ENCODE results near the gene NME8.
"Not testable (repeated sequence)": the region's sequence is repeated elsewhere in the genome, so short reads cannot be mapped to it uniquely, and the experiment has no call there.

NME8 gene, protein sequence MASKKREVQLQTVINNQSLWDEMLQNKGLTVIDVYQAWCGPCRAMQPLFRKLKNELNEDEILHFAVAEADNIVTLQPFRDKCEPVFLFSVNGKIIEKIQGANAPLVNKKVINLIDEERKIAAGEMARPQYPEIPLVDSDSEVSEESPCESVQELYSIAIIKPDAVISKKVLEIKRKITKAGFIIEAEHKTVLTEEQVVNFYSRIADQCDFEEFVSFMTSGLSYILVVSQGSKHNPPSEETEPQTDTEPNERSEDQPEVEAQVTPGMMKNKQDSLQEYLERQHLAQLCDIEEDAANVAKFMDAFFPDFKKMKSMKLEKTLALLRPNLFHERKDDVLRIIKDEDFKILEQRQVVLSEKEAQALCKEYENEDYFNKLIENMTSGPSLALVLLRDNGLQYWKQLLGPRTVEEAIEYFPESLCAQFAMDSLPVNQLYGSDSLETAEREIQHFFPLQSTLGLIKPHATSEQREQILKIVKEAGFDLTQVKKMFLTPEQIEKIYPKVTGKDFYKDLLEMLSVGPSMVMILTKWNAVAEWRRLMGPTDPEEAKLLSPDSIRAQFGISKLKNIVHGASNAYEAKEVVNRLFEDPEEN

DNA sequence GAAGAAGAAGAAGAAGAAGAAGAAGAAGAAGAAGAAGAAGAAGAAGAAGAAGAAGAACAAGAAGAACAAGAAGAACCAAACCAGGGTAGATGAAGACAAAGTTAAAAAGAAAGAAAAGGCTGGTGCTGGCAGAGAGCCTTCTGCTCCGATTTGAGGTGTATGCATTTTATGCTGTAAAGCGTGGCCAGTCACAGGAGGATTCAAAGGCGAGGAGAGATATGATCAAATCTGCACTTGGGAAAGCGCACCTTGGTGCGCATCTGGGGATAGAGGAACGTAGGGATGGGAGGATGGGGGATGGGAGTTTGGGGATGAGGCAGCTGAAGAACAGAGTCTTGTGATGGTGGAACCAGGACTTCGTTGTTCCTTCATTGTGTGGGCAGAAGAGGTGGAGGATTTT lies at the start of gene NME8:
Gene NME8, plus strand, starts transcription at position 301 of the 400 bp plus-strand sequence. CDS start 1,670 bp downstream, outside the sequence.
- H3K27me3 Mint-ChIP-seq: peaks cover 4% of the 10 kb centered on the region
- H3K36me3 Mint-ChIP-seq: peaks cover 8% of the 10 kb centered on the region
- ATAC-seq (ENCODE audit: low read depth) (no peak), DNase-seq (ENCODE audit: low spot score in 2 of 2) (no peak)
- no peak within 1 kb of the TSS for H3K4me3 Mint-ChIP-seq
- no peaks in the 10 kb centered on the region for H3K4me1 Mint-ChIP-seq
- H3K27ac Mint-ChIP-seq: peak within 1 kb of the TSS; percentile 87
- peaks cover 16% of the 10 kb centered on the region for H3K9me3 Mint-ChIP-seq

DNA sequence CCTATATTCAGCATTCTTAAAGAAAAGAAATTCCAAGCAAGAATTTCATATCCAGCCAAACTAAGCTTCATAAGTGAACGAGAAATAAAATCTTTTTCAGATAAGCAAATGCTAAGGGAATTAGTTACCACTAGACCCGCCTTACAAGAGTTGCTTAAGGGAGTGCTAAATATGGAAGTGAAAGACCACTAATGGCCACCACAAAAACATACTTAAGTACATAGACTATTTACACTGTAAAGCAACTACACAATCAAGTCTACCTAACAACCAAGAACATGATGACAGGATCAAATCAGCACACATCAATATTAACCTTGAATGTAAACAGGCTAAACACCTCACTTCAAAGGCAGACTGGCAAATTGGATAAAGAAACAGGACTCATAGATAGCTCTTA lies 42.2 kb upstream of the NME8 start:
- Mint-ChIP-seq H3K36me3 (peaks cover 2% of the 10 kb centered on the region), H3K4me1 (no peaks in the 10 kb centered on the region), H3K27ac (no peak overlapping the region), H3K27me3 (peaks cover 2% of the 10 kb centered on the region), H3K9me3 (peaks cover 2% of the 10 kb centered on the region), H3K4me3 (no peak overlapping the region)
- ATAC-seq (ENCODE audit: low read depth) (no peak), DNase-seq (ENCODE audit: low spot score in 2 of 2) (no peak)

DNA sequence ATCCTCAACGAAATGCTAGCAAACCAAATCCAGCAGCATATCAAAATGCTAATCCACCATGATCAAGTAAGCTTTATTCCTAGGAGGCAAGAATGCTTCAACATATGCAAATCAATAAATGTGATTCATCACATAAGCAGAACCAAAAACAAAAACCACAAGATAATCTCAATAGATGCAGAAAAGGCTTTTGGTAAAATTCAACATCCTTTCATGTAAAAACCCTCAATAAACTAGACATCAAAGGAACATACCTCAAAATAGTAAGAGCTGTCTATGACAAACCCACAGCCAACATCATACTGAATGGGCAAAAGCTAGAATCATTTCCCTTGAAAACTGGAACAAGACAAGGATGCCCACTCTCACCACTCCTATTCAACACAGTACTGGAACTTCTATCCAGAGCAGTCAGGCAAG lies 36.2 kb upstream of the NME8 start:
- H3K27me3 Mint-ChIP-seq; DNase-seq (ENCODE audit: low spot score in 2 of 2); H3K4me3 Mint-ChIP-seq; H3K36me3 Mint-ChIP-seq; H3K27ac Mint-ChIP-seq; ATAC-seq (ENCODE audit: low read depth); H3K9me3 Mint-ChIP-seq: not testable (repeated sequence)
- peaks cover 12% of the 10 kb centered on the region for H3K4me1 Mint-ChIP-seq

DNA sequence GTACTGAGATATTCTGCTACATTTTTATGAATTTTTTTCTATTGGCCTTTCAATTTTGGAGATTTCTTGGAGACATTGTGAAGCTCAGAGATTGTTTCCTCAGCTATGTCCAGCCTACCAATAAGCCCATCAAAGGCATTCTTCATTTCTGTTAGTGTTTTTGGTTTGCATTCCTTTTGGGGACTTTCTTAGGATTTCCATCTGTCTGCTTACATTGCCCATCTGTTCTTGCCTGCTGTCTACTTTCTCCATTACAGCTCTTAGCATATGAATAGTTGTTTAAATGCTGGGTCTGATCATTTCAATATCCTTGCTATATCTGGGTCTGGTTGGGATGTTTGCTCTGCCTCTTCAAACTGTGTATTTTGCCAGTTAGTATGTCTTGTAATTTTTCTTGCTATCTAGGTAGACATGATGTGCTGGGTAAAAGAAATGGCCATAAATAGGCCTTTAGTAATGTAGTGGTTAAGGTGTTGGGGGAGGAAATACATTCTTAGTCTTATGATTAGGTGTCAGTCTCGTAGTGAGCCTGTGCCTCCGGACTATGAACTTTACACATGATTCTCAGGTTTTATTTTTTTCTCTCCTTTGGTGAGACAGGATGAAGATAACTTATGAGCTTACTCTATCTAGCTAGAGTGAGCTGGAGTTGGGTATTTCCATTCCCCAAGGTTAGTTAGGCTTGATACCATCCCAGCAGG lies 32.6 kb upstream of the NME8 start:
- Mint-ChIP-seq H3K4me1 (peaks cover 12% of the 10 kb centered on the region), H3K36me3 (no peaks in the 10 kb centered on the region), H3K9me3 (no peaks in the 10 kb centered on the region), H3K27ac (no peak overlapping the region), H3K27me3 (no peaks in the 10 kb centered on the region), H3K4me3 (no peak overlapping the region)
- peak; percentile 19 for ATAC-seq (ENCODE audit: low read depth)
- no peak for DNase-seq (ENCODE audit: low spot score in 2 of 2)

DNA sequence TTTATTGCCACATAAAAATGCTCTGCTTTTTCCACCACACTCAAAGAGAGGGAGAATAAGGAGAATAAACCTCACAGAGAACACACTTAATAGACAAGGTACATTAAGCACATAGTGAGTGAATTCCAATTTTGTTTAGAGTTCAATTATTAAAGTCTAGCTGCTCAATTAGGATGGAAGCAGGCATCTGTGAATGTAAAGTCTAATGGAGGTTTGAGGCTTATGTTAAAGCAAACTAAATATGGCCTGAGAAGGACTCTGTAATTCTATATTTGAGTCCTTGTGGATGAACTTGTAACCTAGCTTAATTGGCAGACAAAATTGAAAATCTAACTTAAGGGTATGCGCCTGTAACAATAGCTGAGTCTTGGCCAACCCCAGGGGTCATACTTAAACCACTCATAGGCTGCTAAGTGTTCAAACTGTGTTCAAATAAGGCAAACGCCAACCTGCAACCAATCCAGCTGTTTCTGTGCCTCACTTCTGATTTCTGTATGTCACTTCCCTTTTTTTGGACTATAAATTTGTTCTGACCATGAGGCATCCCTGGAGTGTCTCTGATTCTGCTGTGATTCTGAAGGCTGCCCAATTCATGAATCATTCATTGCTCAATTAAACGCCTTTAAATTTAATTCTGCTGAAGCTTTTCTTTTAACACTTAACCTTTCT lies 31.3 kb upstream of the NME8 start:
- Mint-ChIP-seq H3K27ac (no peak overlapping the region), H3K27me3 (no peaks in the 10 kb centered on the region), H3K36me3 (no peaks in the 10 kb centered on the region), H3K4me3 (no peak overlapping the region), H3K4me1 (peaks cover 9% of the 10 kb centered on the region), H3K9me3 (no peaks in the 10 kb centered on the region)
- DNase-seq (ENCODE audit: low spot score in 2 of 2) (no peak), ATAC-seq (ENCODE audit: low read depth) (no peak)

DNA sequence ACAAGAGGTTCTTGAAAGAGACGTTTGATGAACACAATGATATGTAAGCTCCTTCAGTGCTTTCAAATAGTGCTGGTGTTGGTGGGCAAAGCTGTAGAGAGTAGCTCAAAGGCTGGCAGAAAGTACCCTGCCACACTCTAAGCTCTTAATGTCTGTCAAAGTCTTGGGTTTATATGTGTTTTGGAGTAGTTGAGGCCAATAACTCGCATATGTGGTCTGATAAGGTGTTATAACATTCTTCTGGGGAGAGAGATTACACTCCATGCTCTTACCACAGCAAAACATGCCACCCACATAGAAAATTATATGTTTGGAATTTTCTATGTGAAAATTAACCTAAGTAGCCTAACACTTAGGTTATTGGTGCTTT lies 30.8 kb upstream of the NME8 start:
- no peak overlapping the region for H3K4me3 Mint-ChIP-seq
- H3K36me3 Mint-ChIP-seq: no peaks in the 10 kb centered on the region
- H3K27ac Mint-ChIP-seq: no peak overlapping the region
- no peaks in the 10 kb centered on the region for H3K27me3 Mint-ChIP-seq
- no peak for DNase-seq (ENCODE audit: low spot score in 2 of 2)
- ATAC-seq (ENCODE audit: low read depth): no peak
- peaks cover 6% of the 10 kb centered on the region for H3K4me1 Mint-ChIP-seq
- H3K9me3 Mint-ChIP-seq: peaks cover 3% of the 10 kb centered on the region

DNA sequence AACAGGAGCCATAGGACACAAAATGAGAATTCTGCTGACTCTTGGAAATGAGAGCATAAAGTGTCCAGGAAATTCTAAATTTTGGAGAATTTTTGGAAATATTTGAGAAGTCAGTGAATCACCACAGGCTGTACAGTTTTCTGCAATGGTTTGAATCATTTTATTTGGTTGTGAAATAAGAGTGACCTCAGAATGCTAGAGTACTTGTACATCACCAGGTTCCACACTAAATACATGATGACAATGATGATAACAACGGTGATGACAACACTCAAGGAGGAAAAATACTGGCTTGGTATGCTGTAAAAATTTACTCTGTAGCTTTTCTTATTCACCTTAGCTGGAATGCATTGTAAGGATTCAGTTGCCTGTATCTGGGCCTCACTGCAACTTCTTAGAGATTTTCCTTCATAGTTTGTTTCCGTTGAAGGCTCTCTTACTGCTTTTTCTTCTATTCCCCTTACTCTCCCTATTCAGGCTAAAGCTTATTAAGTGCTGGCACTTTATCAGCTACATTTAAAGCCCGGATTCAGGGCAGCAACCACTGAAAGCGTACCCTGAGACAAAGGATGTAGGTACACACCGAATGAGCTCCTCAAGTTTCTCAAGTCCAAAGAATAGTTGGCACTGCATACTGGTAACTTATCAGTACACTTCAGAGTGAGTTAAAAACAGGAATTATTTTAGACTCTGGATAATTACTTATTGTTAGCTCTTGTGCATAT lies 30.2 kb upstream of the NME8 start:
- ATAC-seq (ENCODE audit: low read depth): no peak
- Mint-ChIP-seq H3K36me3 (no peaks in the 10 kb centered on the region), H3K4me1 (peaks cover 6% of the 10 kb centered on the region), H3K4me3 (no peak overlapping the region), H3K27ac (no peak overlapping the region), H3K27me3 (no peaks in the 10 kb centered on the region), H3K9me3 (peaks cover 3% of the 10 kb centered on the region)
- DNase-seq (ENCODE audit: low spot score in 2 of 2): no peak

DNA sequence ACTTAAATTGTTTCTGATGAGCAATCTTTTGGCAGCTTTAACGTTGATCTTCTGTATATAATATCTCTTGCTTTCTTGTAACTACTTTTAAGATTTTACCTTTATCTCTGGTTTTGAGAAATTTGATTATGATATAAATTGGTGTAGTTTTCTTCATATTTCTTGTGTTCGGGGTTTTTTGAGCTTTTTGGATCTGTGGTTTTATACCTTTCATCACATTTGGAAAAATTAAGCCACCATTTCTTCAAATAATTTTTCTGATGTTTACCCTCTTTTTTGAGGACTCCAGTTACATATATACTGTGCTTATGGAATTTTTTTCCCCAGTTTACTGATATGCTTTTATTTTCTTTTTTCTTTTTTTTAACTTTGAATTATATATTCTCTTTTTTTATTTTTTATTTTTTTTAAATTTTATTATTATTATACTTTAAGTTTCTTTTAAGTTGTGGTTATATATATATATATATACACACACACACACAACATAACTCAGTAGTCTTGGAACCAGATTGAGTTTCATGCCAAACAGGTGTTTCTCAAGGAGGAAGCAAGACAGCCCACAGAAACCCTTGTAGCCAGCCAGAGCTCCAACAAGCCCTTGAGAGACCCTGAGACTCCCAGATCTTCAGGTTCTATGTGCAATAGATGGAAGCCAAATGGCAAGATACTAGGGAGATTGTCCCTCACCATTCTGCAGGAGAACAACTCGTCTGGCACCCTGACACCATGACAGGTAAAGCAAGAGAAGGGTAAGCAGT lies 27.5 kb upstream of the NME8 start:
- H3K27me3 Mint-ChIP-seq: no peaks in the 10 kb centered on the region
- ATAC-seq (ENCODE audit: low read depth) (no peak), DNase-seq (ENCODE audit: low spot score in 2 of 2) (no peak)
- H3K9me3 Mint-ChIP-seq: peaks cover 3% of the 10 kb centered on the region
- no peak overlapping the region for H3K27ac Mint-ChIP-seq
- H3K4me3 Mint-ChIP-seq: no peak overlapping the region
- peaks cover 12% of the 10 kb centered on the region for H3K4me1 Mint-ChIP-seq
- H3K36me3 Mint-ChIP-seq: no peaks in the 10 kb centered on the region

DNA sequence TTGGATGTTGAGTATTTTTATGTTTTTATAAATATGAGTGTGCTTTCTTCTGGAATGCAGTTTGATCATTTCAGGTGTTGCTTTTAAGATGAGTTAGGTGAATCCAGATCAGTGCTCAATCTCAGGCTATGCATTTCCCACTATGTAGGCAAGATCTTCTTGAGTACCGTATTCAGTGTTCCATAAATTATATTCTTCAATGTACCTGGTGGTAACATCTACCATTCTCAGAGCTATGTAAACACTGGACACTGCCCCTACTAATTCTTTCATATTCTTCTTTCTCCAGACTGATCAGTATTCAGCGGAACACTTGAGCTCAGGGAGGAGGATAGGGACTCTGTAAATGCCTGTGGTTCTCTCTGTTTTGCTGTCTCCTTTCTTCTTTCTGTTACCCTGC lies 25.5 kb upstream of the NME8 start:
- ATAC-seq (ENCODE audit: low read depth) (no peak), DNase-seq (ENCODE audit: low spot score in 2 of 2) (no peak)
- Mint-ChIP-seq H3K4me3 (no peak overlapping the region), H3K36me3 (no peaks in the 10 kb centered on the region), H3K27ac (no peak overlapping the region), H3K27me3 (no peaks in the 10 kb centered on the region), H3K4me1 (peaks cover 16% of the 10 kb centered on the region), H3K9me3 (peaks cover 3% of the 10 kb centered on the region)

DNA sequence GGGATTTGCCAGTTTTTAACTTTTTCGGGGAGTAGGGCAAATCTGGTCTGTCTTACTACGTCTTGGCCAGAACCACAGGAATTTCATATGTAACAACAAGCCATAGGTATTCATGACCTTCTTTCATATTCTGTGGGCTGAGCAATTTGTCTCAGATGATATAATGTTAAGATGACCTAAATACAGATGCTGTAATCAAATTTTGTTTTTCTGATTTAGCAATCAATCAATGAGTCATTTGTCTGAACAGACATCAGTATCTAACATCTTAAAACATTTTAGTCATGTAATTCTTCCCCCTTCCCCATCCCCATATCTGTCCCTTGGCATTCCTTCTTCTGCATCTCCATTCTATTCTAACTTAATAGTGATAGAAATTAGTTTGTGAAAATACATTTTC lies 24.8 kb upstream of the NME8 start:
- H3K27ac Mint-ChIP-seq: no peak overlapping the region
- H3K4me1 Mint-ChIP-seq: peaks cover 16% of the 10 kb centered on the region
- H3K36me3 Mint-ChIP-seq: no peaks in the 10 kb centered on the region
- no peak for ATAC-seq (ENCODE audit: low read depth)
- no peaks in the 10 kb centered on the region for H3K27me3 Mint-ChIP-seq
- no peak overlapping the region for H3K4me3 Mint-ChIP-seq
- H3K9me3 Mint-ChIP-seq: peaks cover 3% of the 10 kb centered on the region
- DNase-seq (ENCODE audit: low spot score in 2 of 2): no peak

DNA sequence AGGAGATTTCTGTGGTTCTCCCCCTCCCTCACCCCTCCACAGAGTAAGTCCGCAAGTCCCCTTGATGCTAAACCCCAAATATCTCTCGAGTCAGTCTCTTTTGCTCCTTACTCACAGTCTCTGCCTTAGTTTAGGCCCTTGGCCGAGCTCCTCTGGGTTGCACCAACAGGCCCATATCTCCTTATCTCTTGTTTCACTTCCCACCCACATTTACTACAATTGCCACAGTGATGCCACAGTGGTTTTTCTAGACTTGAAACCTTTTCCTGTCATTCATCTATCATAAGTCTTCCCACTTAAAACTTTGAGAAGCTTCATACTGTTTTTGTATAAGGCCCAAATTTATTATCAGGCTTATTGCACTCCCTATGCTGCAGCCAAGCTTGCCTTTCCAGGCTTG lies 23.4 kb upstream of the NME8 start:
- ATAC-seq (ENCODE audit: low read depth): peak; percentile 32
- Mint-ChIP-seq H3K9me3 (peaks cover 3% of the 10 kb centered on the region), H3K4me1 (peaks cover 18% of the 10 kb centered on the region), H3K27ac (no peak overlapping the region), H3K27me3 (no peaks in the 10 kb centered on the region), H3K36me3 (no peaks in the 10 kb centered on the region), H3K4me3 (no peak overlapping the region)
- no peak for DNase-seq (ENCODE audit: low spot score in 2 of 2)

DNA sequence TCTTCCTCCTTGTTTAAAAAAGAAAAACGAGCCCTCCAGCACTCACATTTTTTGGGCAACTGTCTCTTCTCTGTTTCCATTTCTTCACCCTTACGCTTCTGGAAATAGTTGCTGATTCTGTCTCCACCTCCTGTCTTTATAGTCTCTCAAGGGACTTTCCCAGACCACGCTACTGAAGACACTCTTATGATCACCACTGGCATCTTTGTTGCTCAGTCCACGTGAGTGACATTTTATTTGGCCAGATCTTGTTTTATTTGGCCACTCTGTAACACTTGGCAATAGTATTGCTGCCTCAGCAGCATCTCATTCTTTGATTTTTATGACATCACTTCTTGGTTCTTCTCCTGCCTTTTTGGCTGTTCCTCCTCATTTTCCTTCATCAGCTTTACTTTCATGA lies 21.6 kb upstream of the NME8 start:
- DNase-seq (ENCODE audit: low spot score in 2 of 2): peak in 1 of 2 donors; percentile 8

DNA sequence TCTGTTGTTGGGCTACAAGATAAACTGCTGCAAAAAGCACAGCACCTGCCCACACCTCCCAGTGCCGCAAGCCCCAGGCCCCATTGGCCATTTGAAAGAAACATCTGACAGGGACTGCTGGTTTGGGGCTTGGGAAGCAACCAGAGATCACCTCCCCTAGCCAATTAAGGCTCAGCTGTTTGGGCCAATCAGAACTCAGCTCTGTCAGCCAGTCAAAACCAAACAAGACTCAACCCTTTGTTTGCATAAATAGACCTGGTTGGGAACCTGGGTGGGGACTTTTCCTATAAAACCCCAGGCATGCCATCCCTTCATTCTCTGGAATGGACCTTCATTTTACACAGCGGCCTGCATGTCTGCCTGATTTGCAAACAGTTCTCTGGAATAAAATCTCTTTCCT lies 17.2 kb upstream of the NME8 start:
- H3K9me3 Mint-ChIP-seq: no peaks in the 10 kb centered on the region
- H3K27me3 Mint-ChIP-seq: no peaks in the 10 kb centered on the region
- no peak overlapping the region for H3K27ac Mint-ChIP-seq
- DNase-seq (ENCODE audit: low spot score in 2 of 2) (no peak), ATAC-seq (ENCODE audit: low read depth) (no peak)
- no peaks in the 10 kb centered on the region for H3K36me3 Mint-ChIP-seq
- H3K4me1 Mint-ChIP-seq: peaks cover 23% of the 10 kb centered on the region
- H3K4me3 Mint-ChIP-seq: no peak overlapping the region

More for the DNA sequence above, 21.6 kb upstream of the NME8 start:
- H3K27ac Mint-ChIP-seq: peak overlapping the region; percentile 57
- peak overlapping the region; percentile 28 for H3K4me3 Mint-ChIP-seq
- H3K4me1 Mint-ChIP-seq: peaks cover 17% of the 10 kb centered on the region
- H3K9me3 Mint-ChIP-seq: peaks cover 3% of the 10 kb centered on the region
- no peaks in the 10 kb centered on the region for H3K36me3 Mint-ChIP-seq
- ATAC-seq (ENCODE audit: low read depth): peak; percentile 88
- H3K27me3 Mint-ChIP-seq: no peaks in the 10 kb centered on the region
